ENCODE results near the gene RGS2.

GRCh38 chr1:192776998-192777397 is 31.8 kb upstream of the RGS2 start:
- TF ChIP-seq CTCF (IDR thresholded peaks at IDR 0.05 in 4 of 5, conservative IDR thresholded peaks at IDR 0.05 in 1 of 5): no peak
- no peak for TF ChIP-seq POLR2A (IDR thresholded peaks at IDR 0.05)
